Liver (tissue), 3 donors: Measurements from ENCODE around the gene IQGAP2.
A peak's percentile ranks its signal among the peaks of the same experiment; 100 is the strongest.

ENCODE experiments used
- ATF3 ChIP-seq: IDR thresholded peaks from 2 replicates; pipeline ENCODE4 v1.6.1; 2016; ENCODE audit warnings: antibody characterized with exemption
- CTCF ChIP-seq: fragments of 150-350 bp; IDR thresholded peaks from 2 replicates; pipeline ENCODE4 v1.5.1; 2017; ENCODE audit warnings: improper control_type of control experiment, low read depth, low read length; ENCODE audit not compliant: missing input control
- EGR1 ChIP-seq, 2 donors: IDR thresholded peaks; 2 replicates each; pipeline ENCODE4 v1.6.1; 2016 to 2018; ENCODE audit warnings: antibody characterized with exemption in 2 of 2, low read depth in 2 of 2
- MAX ChIP-seq: IDR thresholded peaks from 2 replicates; pipeline ENCODE4 v1.6.1; 2016; ENCODE audit warnings: antibody characterized with exemption
- RAD21 ChIP-seq, 2 donors: IDR thresholded peaks; 2 replicates each; pipeline ENCODE4 v1.6.1; 2016; ENCODE audit warnings: antibody characterized with exemption in 2 of 2, mild to moderate bottlenecking in 2 of 2
- SP1 ChIP-seq: IDR thresholded peaks from 2 replicates; pipeline ENCODE4 v1.6.1; 2018; ENCODE audit warnings: antibody characterized with exemption, mild to moderate bottlenecking
- TAF1 ChIP-seq: conservative IDR thresholded peaks from 2 replicates; pipeline ENCODE4 v1.6.1; 2016; ENCODE audit warnings: antibody characterized with exemption, mild to moderate bottlenecking
- donor health status: healthy.
- donor health status: healthy.

GRCh38 chr5:76422227-76422626 lies 19.1 kb downstream of the IQGAP2 start:
- TF ChIP-seq RAD21 (IDR thresholded peaks at IDR 0.05) (peak in 1 of 2 donors; percentile 43), EGR1 (IDR thresholded peaks at IDR 0.05; ENCODE audit: low read depth in 2 of 2) (peak in 1 of 2 donors; percentile 61), TAF1 (no peak), CTCF (no peak), MAX (peak; percentile 42), ATF3 (peak; percentile 46), SP1 (peak; percentile 73)
